Nephron (organoid): Measurements from ENCODE around the gene OTUD7B.
A peak's percentile ranks its signal among the peaks of the same experiment; 100 is the strongest.

Experiments
- H3K27ac Mint-ChIP-seq, 3 experiments: 2 replicates each; pipeline ENCODE4 v1.8.0; 2020; ENCODE audit warnings: mixed read lengths in 3 of 3, mild to moderate bottlenecking in 2 of 3, moderate library complexity in 1 of 3
- H3K27me3 Mint-ChIP-seq: 2 replicates; pipeline ENCODE4 v1.8.0; 2021; ENCODE audit warnings: low read depth, mild to moderate bottlenecking, moderate library complexity, mixed read lengths
- H3K36me3 Mint-ChIP-seq: 2 replicates; pipeline ENCODE4 v1.8.0; 2020; ENCODE audit warnings: low read depth, mixed read lengths
- H3K4me1 Mint-ChIP-seq: 2 replicates; pipeline ENCODE4 v1.8.0; 2020; ENCODE audit warnings: mixed read lengths
- H3K4me3 Mint-ChIP-seq, 3 experiments: 2 replicates each; pipeline ENCODE4 v1.8.0; 2020; ENCODE audit warnings: mild to moderate bottlenecking in 3 of 3, mixed read lengths in 3 of 3, moderate library complexity in 2 of 3
- H3K9me3 Mint-ChIP-seq: 2 replicates; pipeline ENCODE4 v1.8.0; 2020; ENCODE audit warnings: mixed read lengths
- CTCF ChIP-seq, 3 experiments: fragments of 200-600 bp; sonication (generic); IDR thresholded peaks; one replicate each; pipeline ENCODE4 v1.5.0; 2021; ENCODE audit warnings: antibody characterized with exemption in 3 of 3; ENCODE audit not compliant: unreplicated experiment in 3 of 3

Gene OTUD7B

GRCh38 chr1:149899460-149900284 is 110.9 kb downstream of the OTUD7B start, which contains the start of gene BOLA1:
Gene BOLA1 (plus strand): TSS chr1:149899568. CDS start chr1:149900060, 492 bp downstream.
- H3K4me1 Mint-ChIP-seq, result peaks cover 7% of the 10 kb centered on the region
- H3K36me3 Mint-ChIP-seq, result peaks cover 11% of the 10 kb centered on the region
- TF ChIP-seq CTCF (IDR thresholded peaks at IDR 0.05; ENCODE audit: unreplicated experiment in 3 of 3), result no peak

GRCh38 chr1:149896575-149896974 is 114.0 kb downstream of the OTUD7B start:
- Mint-ChIP-seq H3K9me3 (peaks cover 3% of the 10 kb centered on the region), H3K27ac (no peak overlapping the region), H3K27me3 (no peaks in the 10 kb centered on the region), H3K4me1 (peaks cover 7% of the 10 kb centered on the region), H3K4me3 (no peak overlapping the region), H3K36me3 (no peaks in the 10 kb centered on the region)
- no peak for TF ChIP-seq CTCF (IDR thresholded peaks at IDR 0.05; ENCODE audit: unreplicated experiment in 3 of 3)

More at GRCh38 chr1:149899460-149900284, 110.9 kb downstream of the OTUD7B start, which contains the start of gene BOLA1:
- peak within 1 kb of the TSS; percentile 83 to 90 (median 88) for H3K4me3 Mint-ChIP-seq
- H3K9me3 Mint-ChIP-seq, result peaks cover 3% of the 10 kb centered on the region
- H3K27ac Mint-ChIP-seq, result peak within 1 kb of the TSS; percentile 83 to 94 (median 93)
- H3K27me3 Mint-ChIP-seq, result no peaks in the 10 kb centered on the region

- Mint-ChIP-seq H3K27ac (no peak overlapping the region), H3K4me1 (no peaks in the 10 kb centered on the region), H3K4me3 (no peak overlapping the region), H3K27me3 (no peaks in the 10 kb centered on the region), H3K9me3 (no peaks in the 10 kb centered on the region), H3K36me3 (no peaks in the 10 kb centered on the region)
- no peak for TF ChIP-seq CTCF (IDR thresholded peaks at IDR 0.05; ENCODE audit: unreplicated experiment in 3 of 3)
Measured at GRCh38 chr1:149888999-149889289, 121.6 kb downstream of the OTUD7B start.

GRCh38 chr1:149888247-149888998 is 122.1 kb downstream of the OTUD7B start:
- no peaks in the 10 kb centered on the region for H3K9me3 Mint-ChIP-seq
- no peak overlapping the region for H3K27ac Mint-ChIP-seq
- TF ChIP-seq CTCF (IDR thresholded peaks at IDR 0.05; ENCODE audit: unreplicated experiment in 3 of 3), result peak; percentile 52 to 74 (median 56)
- H3K27me3 Mint-ChIP-seq, result no peaks in the 10 kb centered on the region
- no peaks in the 10 kb centered on the region for H3K36me3 Mint-ChIP-seq
- H3K4me3 Mint-ChIP-seq, result no peak overlapping the region
- no peaks in the 10 kb centered on the region for H3K4me1 Mint-ChIP-seq
